Measurements from ENCODE around the gene CLCN1. TPM values are rescaled to one million over a fixed set of nuclear protein-coding genes. Genes with fewer than 3 reads are reported as not detected.

CLCN1 gene
- total and polyA plus RNA-seq, 2 donors (not counting 3 experiments of a cell fraction or from before 2014, with no cell fraction given) = not detected

DNA sequence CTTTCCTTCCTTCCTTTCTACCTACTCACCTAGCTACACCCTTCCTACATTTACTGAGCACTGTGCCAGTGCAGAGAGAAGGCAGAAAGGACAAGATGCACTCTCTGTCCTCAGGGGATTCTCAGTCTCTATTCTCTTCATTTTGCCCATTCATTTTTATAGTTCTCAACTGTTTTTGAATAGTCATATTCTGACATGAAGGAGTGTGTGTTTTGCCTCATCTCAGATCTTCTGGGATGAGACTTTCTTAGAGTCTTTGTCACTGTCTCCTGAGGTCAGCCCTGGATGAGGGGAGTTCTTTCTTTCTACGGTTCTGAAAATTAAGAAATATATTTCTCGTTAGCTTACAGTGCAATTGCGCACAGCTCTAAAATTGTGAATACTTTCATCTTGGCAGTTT is 21.3 kb downstream of the CLCN1 start:
- no peaks in the 10 kb centered on the region for H3K9me1 ChIP-seq (replicated peaks; ENCODE audit: control insufficient read depth, extremely low read depth, insufficient read depth, low read length)
- H2AFZ ChIP-seq (ENCODE audit: low read depth, low read length) = no peak overlapping the region
- H3K27ac ChIP-seq (ENCODE audit: insufficient read depth, low read depth, low read length) = no peak overlapping the region
- DNase-seq (ENCODE audit: low read depth, low spot score) = no peak
- H3K4me2 ChIP-seq (ENCODE audit: insufficient read depth, low read length) = no peak overlapping the region
- dilution Hi-C loops (cut with MboI; ENCODE audit: extremely low pct_ligation_motif_present, low sequenced_read_pairs) = no loop called here
- ChIA-PET POLR2A (interaction anchor here (0.6 kb wide), 1 partner anchor 25 kb away, joined by 6 read pairs; no protein-coding TSS in a partner anchor), CTCF (interaction anchor here (0.8 to 2.0 kb wide), 9 partner anchors 9 to 80 kb away, joined by 3 to 10 read pairs (median 3); no protein-coding TSS in a partner anchor)
- no peak for TF ChIP-seq POLR2A (IDR thresholded peaks at IDR 0.05; ENCODE audit: low read depth, low read length)
- no peak for TF ChIP-seq GATA2 (IDR thresholded peaks at IDR 0.05; ENCODE audit: insufficient read depth, insufficient read length, low read depth, low read length)
- TF ChIP-seq FOS (IDR thresholded peaks at IDR 0.05; ENCODE audit: borderline replicate concordance, insufficient read depth, low read length) = no peak
- no peak for TF ChIP-seq EZH2 (IDR thresholded peaks at IDR 0.05; ENCODE audit: borderline replicate concordance, low read depth, low read length, severe bottlenecking)
- no peak for TF ChIP-seq POLR2AphosphoS5 (IDR thresholded peaks at IDR 0.05; ENCODE audit: insufficient read depth, low read depth, low read length)
- TF ChIP-seq CTCF (IDR thresholded peaks at IDR 0.05; ENCODE audit: extremely low read depth in 1 of 2, insufficient read depth in 1 of 2, low read depth in 1 of 2, low read length in 2 of 2) = no peak
- TF ChIP-seq, protein P1, sequence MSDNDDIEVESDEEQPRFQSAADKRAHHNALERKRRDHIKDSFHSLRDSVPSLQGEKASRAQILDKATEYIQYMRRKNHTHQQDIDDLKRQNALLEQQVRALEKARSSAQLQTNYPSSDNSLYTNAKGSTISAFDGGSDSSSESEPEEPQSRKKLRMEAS (IDR thresholded peaks at IDR 0.05; ENCODE audit: insufficient read depth, insufficient read length) = no peak
- TF ChIP-seq MYC (IDR thresholded peaks at IDR 0.05; ENCODE audit: low read depth, low read length) = no peak
- TF ChIP-seq JUN (IDR thresholded peaks at IDR 0.05; ENCODE audit: borderline replicate concordance, insufficient read depth, insufficient read length, low read depth) = no peak
- no peak overlapping the region for H3K9ac ChIP-seq (replicated peaks; ENCODE audit: extremely low read depth, insufficient read depth, low read length)
- no peaks in the 10 kb centered on the region for H3K4me1 ChIP-seq (ENCODE audit: control insufficient read depth, extremely low read depth, insufficient read depth, low read length)
- no peak for FAIRE-seq
- H4K20me1 ChIP-seq (replicated peaks; ENCODE audit: control insufficient read depth, extremely low read depth, insufficient read depth, low read length) = no peaks in the 10 kb centered on the region
- H3K9me3 ChIP-seq (replicated peaks; ENCODE audit: control insufficient read depth, insufficient read depth, low read length) = no peaks in the 10 kb centered on the region
- no peaks in the 10 kb centered on the region for H3K36me3 ChIP-seq (ENCODE audit: control insufficient read depth in 2 of 2, extremely low read depth in 1 of 2, insufficient read depth in 2 of 2, low read length in 2 of 2)
- peaks cover 10 to 11% of the 10 kb centered on the region in 2 experiments for H3K27me3 ChIP-seq (ENCODE audit: control insufficient read depth in 2 of 2, insufficient read depth in 2 of 2, low read length in 2 of 2)
- no TSS peak for BruUV-seq (replicated peaks)
- intact Hi-C loops (cut with micrococcal nuclease) = no loop called here
- no peaks in the 10 kb centered on the region for H3K79me2 ChIP-seq (ENCODE audit: control insufficient read depth, insufficient read depth, low read length)
- no peak overlapping the region for H3K4me3 ChIP-seq (replicated peaks in 1 of 3; ENCODE audit: insufficient read depth in 1 of 3, low read depth in 1 of 3, low read length in 3 of 3)
